GM19023 (cell line): ENCODE data around the gene KRT82.

Experiments
- ATAC-seq: cut with Tn5 transposase; IDR thresholded peaks from one replicate; pipeline ENCODE4 v1.9.1; 2021; ENCODE audit warnings: mild to moderate bottlenecking, moderate library complexity; ENCODE audit not compliant: unreplicated experiment

Gene KRT82

DNA sequence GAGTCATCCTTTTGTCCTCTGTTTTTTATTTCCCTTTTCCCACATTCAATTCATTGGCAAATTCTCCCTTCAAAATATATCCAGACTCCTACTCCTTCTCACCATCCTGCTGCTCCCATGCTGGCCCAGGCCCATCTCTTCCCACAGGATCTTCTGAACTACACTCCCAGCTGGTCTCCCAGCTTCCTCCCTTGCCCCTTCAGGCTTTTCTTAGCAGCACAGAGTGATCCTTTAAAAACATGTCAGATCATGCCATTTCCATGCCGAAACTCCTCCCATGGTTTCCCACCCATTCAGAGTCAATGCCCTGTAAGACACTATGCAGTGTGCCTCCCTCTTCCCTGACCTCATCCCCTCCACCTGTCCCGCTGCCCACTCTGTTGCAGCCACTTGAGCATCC, 18.3 kb downstream of the KRT82 start:
- ATAC-seq: no peak

GRCh38 chr12:52385226-52385702, 20.9 kb downstream of the KRT82 start, which contains the start of gene KRT84:
Gene KRT84, minus strand, starts transcription at chr12:52385652. Its CDS starts 67 bp downstream, at chr12:52385585.
- no peak for ATAC-seq

DNA sequence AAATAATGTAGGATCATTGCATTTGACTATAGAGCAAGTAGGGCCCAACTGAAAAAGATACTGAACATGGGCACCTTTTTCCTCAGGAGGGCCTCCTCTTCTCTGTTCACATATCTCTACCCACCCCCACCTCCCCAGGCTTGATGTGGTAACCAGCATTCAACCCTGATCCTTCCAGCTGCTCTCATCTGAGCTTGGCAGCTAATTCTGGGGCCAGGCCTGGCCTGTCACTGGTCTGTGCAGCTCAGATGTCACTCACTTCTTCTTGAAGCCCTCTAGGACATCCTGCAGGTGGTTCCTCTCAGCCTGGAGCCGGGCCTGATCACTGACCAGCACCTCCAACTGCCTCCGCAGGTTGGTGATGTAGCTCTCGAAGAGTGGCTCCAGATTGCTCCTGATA, 22.8 kb downstream of the KRT82 start:
- no peak for ATAC-seq

- no peak for ATAC-seq
These were observed 23.3 kb downstream of the KRT82 start for GRCh38 chr12:52382854-52383253.

- ATAC-seq: no peak
These were observed 24.9 kb downstream of the KRT82 start for GRCh38 chr12:52381206-52381605.

GRCh38 chr12:52380271-52380694, 25.9 kb downstream of the KRT82 start:
- ATAC-seq: no peak

GRCh38 chr12:52379536-52379935, 26.6 kb downstream of the KRT82 start:
- ATAC-seq: no peak

DNA sequence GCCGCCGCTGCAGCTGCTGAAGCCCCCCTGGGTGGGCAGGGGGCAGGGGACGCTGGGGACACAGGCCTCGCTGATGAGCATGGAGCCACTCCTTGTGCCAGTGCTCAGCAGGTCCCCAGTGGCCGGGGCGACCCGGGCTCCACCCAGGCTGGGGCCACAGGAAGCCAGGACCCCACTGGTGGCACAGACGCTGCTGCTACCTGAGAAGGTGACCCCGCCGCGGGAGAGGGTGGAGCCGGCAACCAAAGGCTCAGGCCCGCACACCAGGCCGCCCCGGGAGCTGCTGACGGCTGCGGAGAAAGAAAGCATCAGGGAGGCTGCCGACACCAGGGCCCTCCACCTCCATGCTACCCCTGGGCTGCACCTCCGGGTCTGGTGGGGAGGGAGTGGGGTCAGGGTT, 28.0 kb downstream of the KRT82 start:
- ATAC-seq: no peak

- ATAC-seq: no peak
These were observed 28.9 kb downstream of the KRT82 start for GRCh38 chr12:52377266-52377665.

GRCh38 chr12:52372216-52373154, 33.6 kb downstream of the KRT82 start:
- ATAC-seq: no peak

DNA sequence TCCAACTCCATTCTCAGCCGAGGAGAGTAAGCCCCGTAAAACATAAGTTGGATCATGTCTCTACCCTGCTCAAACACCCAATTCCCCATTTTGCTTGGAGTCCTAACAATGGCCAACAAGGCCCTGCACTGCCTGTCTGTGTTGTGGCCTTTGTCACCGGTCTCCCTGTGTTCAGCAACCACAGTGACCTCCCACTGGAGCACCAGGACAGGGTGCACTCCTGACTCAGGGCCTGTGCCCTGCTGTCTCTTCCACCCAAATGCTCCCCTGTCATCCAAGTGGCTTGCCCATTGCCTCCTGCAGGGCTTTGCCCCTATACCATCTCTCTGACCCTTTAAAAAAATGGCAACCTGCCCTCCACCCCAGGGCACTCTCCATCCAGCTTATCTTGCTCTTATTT, 34.4 kb downstream of the KRT82 start:
- ATAC-seq: no peak

- no peak for ATAC-seq
These were observed 35.1 kb downstream of the KRT82 start for GRCh38 chr12:52370926-52371608.

DNA sequence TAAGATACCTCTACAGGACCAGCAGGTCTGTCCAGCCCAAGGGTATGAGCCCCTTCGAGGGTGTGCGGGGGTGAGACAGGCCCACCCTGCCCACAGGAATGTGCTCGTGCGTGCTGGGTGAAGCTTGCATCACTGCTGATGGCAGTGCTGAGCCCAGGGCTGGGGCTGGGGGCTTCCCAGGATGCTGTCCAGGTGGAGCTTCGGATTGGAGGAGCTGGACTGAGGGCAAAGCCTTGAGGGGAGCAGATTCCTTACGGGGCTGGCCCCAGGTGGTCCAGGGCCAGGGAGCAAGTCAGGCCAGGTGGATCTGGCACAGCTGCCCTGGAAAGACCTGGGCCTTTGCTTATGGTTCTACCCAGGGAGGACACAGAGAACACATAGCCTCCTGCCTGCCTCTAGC, 36.3 kb downstream of the KRT82 start:
- ATAC-seq: no peak

DNA sequence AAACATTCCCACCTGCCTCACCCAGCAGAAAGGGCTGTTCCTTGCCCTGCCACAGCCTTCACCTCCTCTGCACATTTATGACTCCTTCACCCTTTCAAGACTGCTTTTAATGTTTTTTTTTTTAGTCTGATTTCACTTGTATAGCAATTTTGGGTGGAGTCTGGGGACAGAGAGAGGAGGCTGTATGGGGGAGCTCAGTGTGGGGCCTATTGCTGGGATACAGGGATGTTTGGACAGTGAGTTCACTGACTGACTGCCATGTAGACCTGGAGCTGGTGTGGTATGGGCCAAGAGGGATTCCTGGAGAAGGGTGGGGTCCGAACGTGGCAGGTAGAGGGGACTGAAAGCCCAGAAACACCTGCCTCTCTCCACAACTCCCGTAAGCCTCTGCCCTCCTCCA, 36.9 kb downstream of the KRT82 start:
- no peak for ATAC-seq

- no peak for ATAC-seq
These were observed 37.6 kb downstream of the KRT82 start for GRCh38 chr12:52368508-52368907.

DNA sequence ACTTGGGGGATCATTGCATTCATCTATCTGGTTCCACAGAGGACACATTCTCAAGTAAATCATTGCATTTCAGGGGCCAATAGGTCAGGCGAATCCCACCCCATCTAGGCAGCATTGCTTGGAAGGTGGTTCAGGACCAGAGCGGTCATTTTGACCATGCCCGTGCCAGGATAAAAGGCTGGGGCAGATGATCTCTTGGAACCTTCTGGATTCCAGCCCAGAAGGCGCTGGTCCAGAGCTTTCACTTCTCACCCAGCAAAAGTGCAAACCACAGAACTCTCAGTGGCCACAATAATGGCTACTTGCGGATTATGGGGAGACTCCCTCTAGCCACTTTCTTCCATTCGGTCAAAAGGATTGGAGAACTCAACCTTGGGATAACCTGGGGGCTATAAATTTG, 38.3 kb downstream of the KRT82 start:
- no peak for ATAC-seq

GRCh38 chr12:52366738-52367485, 39.2 kb downstream of the KRT82 start, which contains the start of gene KRT85:
Gene KRT85, minus strand, starts transcription at chr12:52367481. Its CDS starts 76 bp downstream, at chr12:52367405.
- ATAC-seq: no peak

DNA sequence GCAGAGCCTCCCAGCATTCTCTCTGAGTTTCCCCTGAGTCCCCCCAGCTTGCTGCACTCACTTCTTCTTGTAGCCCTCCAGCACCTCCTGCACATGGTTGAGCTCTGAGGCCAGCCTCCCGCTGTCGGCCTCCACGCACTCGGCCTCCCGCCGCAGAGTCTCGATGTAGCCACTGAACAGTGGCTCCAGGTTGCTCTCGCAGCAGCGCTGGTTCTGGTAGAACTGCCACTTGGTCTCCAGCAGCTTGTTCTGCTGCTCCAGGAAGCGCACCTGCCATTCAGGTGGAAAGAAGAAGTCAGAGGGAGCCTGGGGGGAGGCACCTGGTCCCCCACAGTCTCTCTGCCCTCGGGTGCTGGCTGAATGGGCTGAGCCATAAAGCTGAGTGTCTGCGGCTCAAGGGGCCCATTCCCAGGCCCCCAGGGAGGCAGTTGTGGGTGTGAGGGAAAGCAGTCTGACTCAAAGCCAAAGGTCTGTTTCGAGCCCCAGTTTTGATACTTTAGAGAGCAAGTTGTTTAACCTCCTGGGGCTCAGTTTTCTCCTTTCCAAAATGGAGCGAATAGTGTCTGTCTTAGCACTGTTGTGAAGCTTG, 41.1 kb downstream of the KRT82 start:
- ATAC-seq: no peak

- no peak for ATAC-seq
These were observed 42.1 kb downstream of the KRT82 start for GRCh38 chr12:52364061-52364460.

GRCh38 chr12:52363111-52363679, 42.9 kb downstream of the KRT82 start:
- ATAC-seq: no peak
